WTC11 (cell line): ENCODE results near the gene KLHDC8A. TPM values are rescaled to one million over a fixed set of nuclear protein-coding genes. Genes with fewer than 3 reads are reported as not detected.
A peak's percentile ranks its signal among the peaks of the same experiment; 100 is the strongest.

ENCODE experiments used
- ATAC-seq: fragments of 200-7000 bp; cut with Tn5 transposase; 2 replicates; pipeline ENCODE4 v1.10.0; 2021; ENCODE audit warnings: mild to moderate bottlenecking, moderate library complexity
- CTCF ChIA-PET: fragments of 300-600 bp; sonication (Branson Sonifier 250); formaldehyde crosslinking; loops from one replicate; lab custom pipeline; 2021; ENCODE audit warnings: antibody characterized with exemption; lab: Charles Lee
- POLR2A ChIA-PET: fragments of 350-600 bp; sonication (Branson Sonifier 250); formaldehyde crosslinking; loops from one replicate; lab custom pipeline; 2021; ENCODE audit warnings: antibody characterized with exemption; lab: Charles Lee
- DNase-seq: peaks from one replicate; pipeline ENCODE4 v3.0.0; 2021; ENCODE audit warnings: low spot score
- H3K27ac Mint-ChIP-seq: 2 replicates; pipeline ENCODE4 v1.8.0; 2021; ENCODE audit warnings: mixed read lengths
- H3K27me3 Mint-ChIP-seq: 2 replicates; pipeline ENCODE4 v1.8.0; 2021; ENCODE audit warnings: low read depth, mild to moderate bottlenecking, moderate library complexity, mixed read lengths
- H3K36me3 Mint-ChIP-seq: 2 replicates; pipeline ENCODE4 v1.8.0; 2021; ENCODE audit warnings: mixed read lengths
- H3K4me1 Mint-ChIP-seq: 2 replicates; pipeline ENCODE4 v1.8.0; 2022; ENCODE audit warnings: mixed read lengths
- H3K4me3 Mint-ChIP-seq: 2 replicates; pipeline ENCODE4 v1.8.0; 2021; ENCODE audit warnings: mild to moderate bottlenecking, moderate library complexity, mixed read lengths
- H3K9me3 Mint-ChIP-seq: 2 replicates; pipeline ENCODE4 v1.8.0; 2021; ENCODE audit warnings: mixed read lengths
- CREM ChIP-seq: sonication (generic); formaldehyde crosslinking; IDR thresholded peaks from 2 replicates; pipeline ENCODE4 v1.8.1; 2022; ENCODE audit warnings: mild to moderate bottlenecking, missing genetic modification reagents, moderate library complexity
- CTCF ChIP-seq: fragments of 200-600 bp; IDR thresholded peaks from 2 replicates; pipeline ENCODE4 v1.8.0; 2022; ENCODE audit warnings: antibody characterized with exemption
- E2F1 ChIP-seq: sonication (generic); formaldehyde crosslinking; IDR thresholded peaks from 2 replicates; pipeline ENCODE4 v1.8.0; 2022; ENCODE audit warnings: mild to moderate bottlenecking, missing genetic modification reagents
- E2F4 ChIP-seq: sonication (generic); formaldehyde crosslinking; IDR thresholded peaks from 2 replicates; pipeline ENCODE4 v1.8.1; 2022; ENCODE audit warnings: low read depth, mild to moderate bottlenecking, moderate library complexity, missing genetic modification reagents, borderline replicate concordance
- EMX1 ChIP-seq: fragments of 250-450 bp; sonication (Bioruptor Pico); IDR thresholded peaks from 2 replicates; pipeline ENCODE4 v1.8.0; 2021; ENCODE audit warnings: mild to moderate bottlenecking
- FOXK1 ChIP-seq: sonication (generic); formaldehyde crosslinking; IDR thresholded peaks from 2 replicates; pipeline ENCODE4 v1.8.0; 2022; ENCODE audit warnings: mild to moderate bottlenecking, moderate library complexity, missing genetic modification reagents
- FOXP1 ChIP-seq: sonication (generic); formaldehyde crosslinking; IDR thresholded peaks from 2 replicates; pipeline ENCODE4 v1.8.0; 2022; ENCODE audit warnings: missing genetic modification reagents, mild to moderate bottlenecking, moderate library complexity, borderline replicate concordance
- GABPB1 ChIP-seq: sonication (generic); formaldehyde crosslinking; IDR thresholded peaks from 2 replicates; pipeline ENCODE4 v1.8.1; 2023; ENCODE audit warnings: mild to moderate bottlenecking, missing genetic modification reagents
- JUN ChIP-seq: sonication (generic); formaldehyde crosslinking; IDR thresholded peaks from 2 replicates; pipeline ENCODE4 v1.8.0; 2023; ENCODE audit warnings: mild to moderate bottlenecking, missing genetic modification reagents
- KAT7 ChIP-seq: sonication (generic); formaldehyde crosslinking; IDR thresholded peaks from 2 replicates; pipeline ENCODE4 v1.8.1; 2023; ENCODE audit warnings: missing genetic modification reagents, mild to moderate bottlenecking, borderline replicate concordance
- NFATC4 ChIP-seq: fragments of 250-450 bp; sonication (Bioruptor Pico); IDR thresholded peaks from 2 replicates; pipeline ENCODE4 v1.9.0; 2021; ENCODE audit warnings: mild to moderate bottlenecking
- NR2C2 ChIP-seq: sonication (generic); formaldehyde crosslinking; IDR thresholded peaks from 2 replicates; pipeline ENCODE4 v1.8.0; 2022; ENCODE audit warnings: mild to moderate bottlenecking, missing genetic modification reagents
- NR3C1 ChIP-seq: sonication (generic); formaldehyde crosslinking; conservative IDR thresholded peaks from 2 replicates; pipeline ENCODE4 v1.8.1; 2023; ENCODE audit warnings: low read depth, mild to moderate bottlenecking, missing genetic modification reagents
- PREB ChIP-seq: sonication (generic); formaldehyde crosslinking; IDR thresholded peaks from 2 replicates; pipeline ENCODE4 v1.8.1; 2022; ENCODE audit warnings: mild to moderate bottlenecking, missing genetic modification reagents, moderate library complexity, borderline replicate concordance
- PRRX2 ChIP-seq: fragments of 250-450 bp; sonication (Bioruptor Pico); IDR thresholded peaks from 2 replicates; pipeline ENCODE4 v1.8.0; 2021; ENCODE audit warnings: mild to moderate bottlenecking
- SMAD4 ChIP-seq: sonication (generic); formaldehyde crosslinking; IDR thresholded peaks from 2 replicates; pipeline ENCODE4 v1.8.0; 2022; ENCODE audit warnings: mild to moderate bottlenecking, missing genetic modification reagents
- SP1 ChIP-seq: sonication (generic); formaldehyde crosslinking; conservative IDR thresholded peaks from 2 replicates; pipeline ENCODE4 v1.8.1; 2022; ENCODE audit warnings: missing genetic modification reagents
- ZBTB43 ChIP-seq: sonication (generic); formaldehyde crosslinking; IDR thresholded peaks from 2 replicates; pipeline ENCODE4 v1.8.1; 2023; ENCODE audit warnings: mild to moderate bottlenecking, missing genetic modification reagents
- ZNF121 ChIP-seq: sonication (generic); formaldehyde crosslinking; IDR thresholded peaks from 2 replicates; pipeline ENCODE4 v1.8.0; 2023; ENCODE audit warnings: missing genetic modification reagents
- ZNF138 ChIP-seq: sonication (generic); formaldehyde crosslinking; conservative IDR thresholded peaks from 2 replicates; pipeline ENCODE4 v1.8.1; 2022; ENCODE audit warnings: mild to moderate bottlenecking, moderate library complexity, missing genetic modification reagents
- ZNF317 ChIP-seq: sonication (generic); formaldehyde crosslinking; IDR thresholded peaks from 2 replicates; pipeline ENCODE4 v1.8.1; 2023; ENCODE audit warnings: low read depth, mild to moderate bottlenecking, moderate library complexity, missing genetic modification reagents, borderline replicate concordance
- ZNF416 ChIP-seq: fragments of 250-450 bp; sonication (Bioruptor Pico); IDR thresholded peaks from 2 replicates; pipeline ENCODE4 v1.9.0; 2021; ENCODE audit warnings: mild to moderate bottlenecking, inconsistent platforms
- ZSCAN18 ChIP-seq: fragments of 250-450 bp; sonication (Bioruptor Pico); IDR thresholded peaks from 2 replicates; pipeline ENCODE4 v2.1.2; 2022; ENCODE audit warnings: mild to moderate bottlenecking, moderate library complexity
- total RNA-seq: library from RNA; stranded (reverse); gene quantifications from 3 replicates; pipeline ENCODE4 v1.2.3, GENCODE V29; 2021
- TF ChIP-seq, protein P1 (sequence below): fragments of 250-450 bp; sonication (Bioruptor Pico); IDR thresholded peaks from 2 replicates; pipeline ENCODE4 v1.9.0; 2021; ENCODE audit warnings: moderate library complexity, mild to moderate bottlenecking, inconsistent platforms, borderline replicate concordance
- TF ChIP-seq, protein P2 (sequence below): fragments of 250-450 bp; sonication (Bioruptor Pico); IDR thresholded peaks from 2 replicates; pipeline ENCODE4 v1.8.0; 2021; ENCODE audit warnings: mild to moderate bottlenecking

The KLHDC8A gene
- total RNA-seq, 1 experiment from 2014 or later, result 1.7 TPM

DNA sequence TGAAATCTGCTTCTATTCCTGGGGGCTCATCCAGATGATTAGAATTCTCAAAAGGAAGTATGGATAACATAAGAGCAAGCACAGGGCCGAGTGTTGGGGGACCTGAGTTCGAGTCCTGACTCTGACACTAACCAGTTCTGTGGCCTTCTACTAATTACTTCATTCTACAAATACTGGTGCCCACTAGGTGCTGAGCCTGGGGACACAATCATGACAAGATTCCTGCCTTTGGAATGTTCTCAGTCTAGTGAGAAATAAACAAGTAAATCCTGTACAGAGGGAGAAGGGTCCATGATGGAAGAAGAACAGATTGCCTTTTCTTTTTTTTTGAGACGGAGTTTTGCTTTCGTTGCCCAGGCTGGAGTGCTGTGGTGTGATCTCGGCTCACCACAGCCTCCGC is 32.9 kb downstream of the KLHDC8A start:
- no peaks in the 10 kb centered on the region for H3K9me3 Mint-ChIP-seq
- no peak for DNase-seq
- peaks cover 19% of the 10 kb centered on the region for H3K36me3 Mint-ChIP-seq
- POLR2A ChIA-PET, result interaction anchor here (1.8 to 2.5 kb wide), 3 partner anchors 10 to 50 kb away, joined by 7 to 22 read pairs (median 16); no protein-coding TSS in a partner anchor
- H3K4me3 Mint-ChIP-seq, result no peak overlapping the region
- H3K4me1 Mint-ChIP-seq, result peaks cover 36% of the 10 kb centered on the region
- peaks cover 38% of the 10 kb centered on the region for H3K27me3 Mint-ChIP-seq
- CTCF ChIA-PET, result interaction anchor here (1.3 to 13.8 kb wide), 8 partner anchors 12 to 161 kb away, joined by 4 to 684 read pairs (median 14); no protein-coding TSS in a partner anchor
- ATAC-seq, result no peak
- TF ChIP-seq, protein P1, sequence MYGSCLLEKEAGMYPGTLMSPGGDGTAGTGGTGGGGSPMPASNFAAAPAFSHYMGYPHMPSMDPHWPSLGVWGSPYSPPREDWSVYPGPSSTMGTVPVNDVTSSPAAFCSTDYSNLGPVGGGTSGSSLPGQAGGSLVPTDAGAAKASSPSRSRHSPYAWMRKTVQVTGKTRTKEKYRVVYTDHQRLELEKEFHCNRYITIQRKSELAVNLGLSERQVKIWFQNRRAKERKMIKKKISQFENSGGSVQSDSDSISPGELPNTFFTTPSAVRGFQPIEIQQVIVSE (CRISPR knock-in tag), result no peak
- TF ChIP-seq CREM (CRISPR knock-in tag), result no peak
- no peak for TF ChIP-seq JUN (CRISPR knock-in tag)
- TF ChIP-seq CTCF, result no peak
- no peak for TF ChIP-seq ZNF121 (CRISPR knock-in tag)
- TF ChIP-seq, protein P2, sequence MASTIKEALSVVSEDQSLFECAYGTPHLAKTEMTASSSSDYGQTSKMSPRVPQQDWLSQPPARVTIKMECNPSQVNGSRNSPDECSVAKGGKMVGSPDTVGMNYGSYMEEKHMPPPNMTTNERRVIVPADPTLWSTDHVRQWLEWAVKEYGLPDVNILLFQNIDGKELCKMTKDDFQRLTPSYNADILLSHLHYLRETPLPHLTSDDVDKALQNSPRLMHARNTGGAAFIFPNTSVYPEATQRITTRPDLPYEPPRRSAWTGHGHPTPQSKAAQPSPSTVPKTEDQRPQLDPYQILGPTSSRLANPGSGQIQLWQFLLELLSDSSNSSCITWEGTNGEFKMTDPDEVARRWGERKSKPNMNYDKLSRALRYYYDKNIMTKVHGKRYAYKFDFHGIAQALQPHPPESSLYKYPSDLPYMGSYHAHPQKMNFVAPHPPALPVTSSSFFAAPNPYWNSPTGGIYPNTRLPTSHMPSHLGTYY (CRISPR knock-in tag), result no peak
- no peak for TF ChIP-seq ZSCAN18
- TF ChIP-seq NR2C2 (CRISPR knock-in tag), result no peak
- no peak for TF ChIP-seq ZNF138 (CRISPR knock-in tag)
- TF ChIP-seq E2F4 (CRISPR knock-in tag), result no peak
- TF ChIP-seq ZNF317, result no peak
- no peak for TF ChIP-seq E2F1 (CRISPR knock-in tag)
- TF ChIP-seq NFATC4 (CRISPR knock-in tag), result no peak
- TF ChIP-seq FOXK1 (CRISPR knock-in tag), result no peak
- H3K27ac Mint-ChIP-seq, result no peak overlapping the region

- H3K9me3 Mint-ChIP-seq, result no peaks in the 10 kb centered on the region
- ChIA-PET POLR2A (interaction anchor here (0.6 to 10.5 kb wide), 12 partner anchors 9 to 126 kb away, joined by 3 to 186 read pairs (median 4); no protein-coding TSS in a partner anchor), CTCF (interaction anchor here (0.8 to 13.8 kb wide), 8 partner anchors 14 to 260 kb away, joined by 3 to 684 read pairs (median 8); no protein-coding TSS in a partner anchor)
- H3K27me3 Mint-ChIP-seq, result peaks cover 38% of the 10 kb centered on the region
- DNase-seq, result no peak
- H3K4me1 Mint-ChIP-seq, result peaks cover 54% of the 10 kb centered on the region
- peaks cover 19% of the 10 kb centered on the region for H3K36me3 Mint-ChIP-seq
- peak overlapping the region; percentile 32; the same call in 1 of the 2 replicates for H3K27ac Mint-ChIP-seq
- H3K4me3 Mint-ChIP-seq, result no peak overlapping the region
- no peak for ATAC-seq
- no peak for TF ChIP-seq PRRX2 (CRISPR knock-in tag)
- no peak for TF ChIP-seq SMAD4 (CRISPR knock-in tag)
- TF ChIP-seq ZSCAN18, result no peak
- TF ChIP-seq NR3C1 (CRISPR knock-in tag), result no peak
- TF ChIP-seq KAT7 (CRISPR knock-in tag), result no peak
- TF ChIP-seq NFATC4 (CRISPR knock-in tag), result no peak
- no peak for TF ChIP-seq ZNF416
- TF ChIP-seq SP1 (CRISPR knock-in tag), result no peak
- TF ChIP-seq PREB (CRISPR knock-in tag), result no peak
- TF ChIP-seq EMX1 (CRISPR knock-in tag), result no peak
- no peak for TF ChIP-seq ZNF121 (CRISPR knock-in tag)
- TF ChIP-seq FOXP1 (CRISPR knock-in tag), result no peak
- TF ChIP-seq GABPB1, result no peak
- TF ChIP-seq ZBTB43, result no peak
Observed at GRCh38 chr1:205321959-205322283, 34.8 kb downstream of the KLHDC8A start.
